HepG2 (cell line): Measurements from ENCODE around the gene NEK8. TPM values are rescaled to one million over a fixed set of nuclear protein-coding genes. Genes with fewer than 3 reads are reported as not detected.

ENCODE experiments used
- AKNA ChIP-seq: sonication (generic); formaldehyde crosslinking; IDR thresholded peaks from 2 replicates; pipeline ENCODE4 v1.4.0; 2020; ENCODE audit warnings: missing genetic modification reagents, borderline replicate concordance
- CBX5 ChIP-seq: sonication (generic); formaldehyde crosslinking; IDR thresholded peaks from 2 replicates; pipeline ENCODE4 v1.4.0; 2020; ENCODE audit warnings: missing genetic modification reagents, borderline replicate concordance
- CHCHD3 ChIP-seq: sonication (generic); formaldehyde crosslinking; IDR thresholded peaks from 2 replicates; pipeline ENCODE4 v1.8.0; 2022; ENCODE audit warnings: mild to moderate bottlenecking, missing genetic modification reagents, moderate library complexity
- MIER3 ChIP-seq: IDR thresholded peaks from 2 replicates; pipeline ENCODE4 v1.6.1; 2016; ENCODE audit warnings: missing compliant biosample characterization, borderline replicate concordance
- MTF2 ChIP-seq: sonication (generic); formaldehyde crosslinking; IDR thresholded peaks from 2 replicates; pipeline ENCODE4 v1.5.0; 2020; ENCODE audit warnings: missing genetic modification reagents, borderline replicate concordance
- PAXIP1 ChIP-seq: sonication (generic); formaldehyde crosslinking; conservative IDR thresholded peaks from 2 replicates; pipeline ENCODE4 v1.4.0; 2020; ENCODE audit warnings: mild to moderate bottlenecking, missing genetic modification reagents, moderate library complexity
- SNAPC2 ChIP-seq: sonication (generic); formaldehyde crosslinking; IDR thresholded peaks from 2 replicates; pipeline ENCODE4 v1.8.1; 2022; ENCODE audit warnings: mild to moderate bottlenecking, missing genetic modification reagents
- SNAPC5 ChIP-seq: sonication (generic); formaldehyde crosslinking; IDR thresholded peaks from 2 replicates; pipeline ENCODE4 v1.8.1; 2023; ENCODE audit warnings: mild to moderate bottlenecking, missing genetic modification reagents, borderline replicate concordance
- TRIM22 ChIP-seq: fragments of 450-650 bp; IDR thresholded peaks from 2 replicates; pipeline ENCODE4 v1.6.1; 2017
- ZBTB7B ChIP-seq: sonication (generic); formaldehyde crosslinking; IDR thresholded peaks from 2 replicates; pipeline ENCODE4 v1.4.0; 2020; ENCODE audit warnings: missing genetic modification reagents
- ZFP36 ChIP-seq: fragments of 150-350 bp; IDR thresholded peaks from 2 replicates; pipeline ENCODE4 v1.6.1; 2018; ENCODE audit warnings: borderline replicate concordance, low read length, low read depth; ENCODE audit not compliant: partially characterized antibody
- ZNF280D ChIP-seq: sonication (generic); formaldehyde crosslinking; IDR thresholded peaks from 2 replicates; pipeline ENCODE4 v1.5.1; 2020; ENCODE audit warnings: mild to moderate bottlenecking, missing genetic modification reagents
- ZNF562 ChIP-seq: sonication (generic); formaldehyde crosslinking; IDR thresholded peaks from 2 replicates; pipeline ENCODE4 v1.8.0; 2022; ENCODE audit warnings: missing genetic modification reagents, borderline replicate concordance
- ZNF607 ChIP-seq: sonication (generic); formaldehyde crosslinking; IDR thresholded peaks from 2 replicates; pipeline ENCODE4 v1.5.1; 2020; ENCODE audit warnings: missing genetic modification reagents, mild to moderate bottlenecking, borderline replicate concordance
- ZNF615 ChIP-seq: sonication (generic); formaldehyde crosslinking; IDR thresholded peaks from 2 replicates; pipeline ENCODE4 v1.5.0; 2020; ENCODE audit warnings: mild to moderate bottlenecking, missing genetic modification reagents, borderline replicate concordance
- polyA plus RNA-seq, 8 experiments: library from polyadenylated mRNA; depleted of rRNA in 3 of 8; stranded (reverse) in 7 of 8; unstranded in 1 of 8; fragments of >200 nt; fragmentation: Illumina TruSeq in 4 of 8; extraction: Trizol in 4 of 8; gene quantifications; 2 replicates each; pipeline versions ENCODE4 v1.2.1 to v1.2.3, GENCODE V29; 2011 to 2016; ENCODE audit warnings: low read depth in 4 of 8, missing spikeins in 1 of 8, mixed read lengths in 1 of 8; ENCODE audit not compliant: insufficient read depth in 1 of 8
- total RNA-seq, 5 experiments: library from RNA; depleted of rRNA; stranded (reverse); fragments of >200 nt; fragmentation: Illumina TruSeq; extraction: Trizol; gene quantifications; 2 replicates each; pipeline ENCODE4 v1.2.3, GENCODE V29; 2016; ENCODE audit warnings: low read depth in 1 of 5

The NEK8 gene
- total and polyA plus RNA-seq, 2 of the 13 experiments (the other 11 are each of a cell fraction or from before 2014, with no cell fraction given), result 5.8 to 13.5 TPM

GRCh38 chr17:28698253-28698941 is 30.2 kb upstream of the NEK8 start (continued):
- TF ChIP-seq ZNF280D (CRISPR knock-in tag) (peak; percentile 92), CHCHD3 (CRISPR knock-in tag) (no peak), ZNF615 (CRISPR knock-in tag) (peak; percentile 76; the same call in 1 of the 2 replicates), TRIM22 (no peak), PAXIP1 (CRISPR knock-in tag) (peak; percentile 97), MIER3 (peak; percentile 78; the same call in 1 of the 2 replicates), ZBTB7B (peak; percentile 77), SNAPC2 (CRISPR knock-in tag) (peak; percentile 97), MTF2 (CRISPR knock-in tag) (no peak), CBX5 (CRISPR knock-in tag) (peak; percentile 86; the same call in 1 of the 2 replicates), AKNA (CRISPR knock-in tag) (no peak), ZFP36 (no peak), ZNF562 (CRISPR knock-in tag) (0 out of 2 replicates have a peak, but pooled peaks have one; percentile 56), ZNF607 (CRISPR knock-in tag) (0 out of 2 replicates have a peak, but pooled peaks have one; percentile 57), SNAPC5 (CRISPR knock-in tag) (peak; percentile 66; the same call in 1 of the 2 replicates)
